K562 (cell line): ENCODE measurements around the gene RDH13. TPM values are rescaled to one million over a fixed set of nuclear protein-coding genes. Genes with fewer than 3 reads are reported as not detected.

ENCODE experiments used
- BRD4 ChIP-seq: fragments of 200-600 bp; sonication (generic); IDR thresholded peaks from 2 replicates; pipeline ENCODE4 v1.6.1; 2017; ENCODE audit warnings: inconsistent platforms
- CBX1 ChIP-seq: sonication (generic); IDR thresholded peaks from 2 replicates; pipeline ENCODE4 v1.6.1; 2016; ENCODE audit warnings: antibody characterized with exemption, low read depth, mild to moderate bottlenecking
- CBX8 ChIP-seq: fragments of 200-600 bp; sonication (generic); IDR thresholded peaks from 2 replicates; pipeline ENCODE4 v1.6.1; 2012; ENCODE audit warnings: borderline replicate concordance, mixed run types, low read depth, mild to moderate bottlenecking, moderate library complexity, mixed read lengths, low read length, control low read depth, inconsistent platforms; ENCODE audit not compliant: poor library complexity, severe bottlenecking; ENCODE audit errors: extremely low read depth
- CREB1 ChIP-seq, 2 experiments: sonication (generic) in 1 of 2; formaldehyde crosslinking in 1 of 2; IDR thresholded peaks; 2 replicates each; pipeline versions ENCODE4 v1.6.1 to v1.8.0; 2012 to 2022; ENCODE audit warnings: inconsistent platforms in 1 of 2, mild to moderate bottlenecking in 1 of 2, missing genetic modification reagents in 1 of 2, moderate library complexity in 1 of 2
- DNMT1 ChIP-seq: fragments of 450-650 bp; IDR thresholded peaks from 2 replicates; pipeline ENCODE4 v1.6.1; 2016; ENCODE audit warnings: antibody characterized with exemption, mild to moderate bottlenecking
- EWSR1 ChIP-seq: fragments of 450-650 bp; IDR thresholded peaks from 2 replicates; pipeline ENCODE4 v1.6.1; 2018; ENCODE audit warnings: borderline replicate concordance, mild to moderate bottlenecking, low read depth, moderate library complexity; ENCODE audit not compliant: partially characterized antibody
- FOXA3 ChIP-seq, 2 experiments: fragments of 450-650 bp in 1 of 2; sonication (generic) in 1 of 2; formaldehyde crosslinking; IDR thresholded peaks in 1 of 2; conservative IDR thresholded peaks in 1 of 2; 2 replicates each; pipeline versions ENCODE4 v1.4.0 to v1.8.0; 2020 to 2022; ENCODE audit warnings: mild to moderate bottlenecking in 2 of 2, missing genetic modification reagents in 1 of 2
- GTF2B ChIP-seq: IDR thresholded peaks from 2 replicates; pipeline ENCODE4 v1.6.1; 2011; ENCODE audit not compliant: insufficient read length; ENCODE audit errors: extremely low read depth
- GTF2E2 ChIP-seq: fragments of 200-800 bp; sonication (Bioruptor generic); IDR thresholded peaks from 2 replicates; pipeline ENCODE4 v1.6.1; 2016; ENCODE audit warnings: missing genetic modification characterization, missing compliant biosample characterization
- KDM1A ChIP-seq, 2 experiments: fragments of 450-650 bp; IDR thresholded peaks; 2 replicates each; pipeline ENCODE4 v1.6.1; 2016; ENCODE audit warnings: mild to moderate bottlenecking in 2 of 2
- RBM25 ChIP-seq: fragments of 200-400 bp; formaldehyde crosslinking; IDR thresholded peaks from 2 replicates; pipeline ENCODE4 v1.6.1; 2018; ENCODE audit warnings: low read length, low read depth, moderate library complexity; ENCODE audit not compliant: severe bottlenecking
- REST ChIP-seq, 2 experiments: fragments of 450-650 bp; formaldehyde crosslinking in 1 of 2; IDR thresholded peaks; 2 replicates each; pipeline versions ENCODE4 v1.4.0 to v1.6.1; 2014 to 2020; ENCODE audit warnings: mild to moderate bottlenecking in 2 of 2, borderline replicate concordance in 1 of 2, low read depth in 1 of 2
- SNAPC5 ChIP-seq: fragments of 250-450 bp; sonication (Bioruptor Pico); IDR thresholded peaks from 2 replicates; pipeline ENCODE4 v1.8.0; 2021; ENCODE audit warnings: moderate library complexity, mild to moderate bottlenecking, inconsistent platforms
- THAP7 ChIP-seq: fragments of 250-450 bp; sonication (Bioruptor Pico); IDR thresholded peaks from 2 replicates; pipeline ENCODE4 v1.5.0; 2021
- ZFPM2 ChIP-seq: fragments of 250-450 bp; sonication (Bioruptor Pico); IDR thresholded peaks from 2 replicates; pipeline ENCODE4 v1.5.1; 2022; ENCODE audit warnings: mild to moderate bottlenecking
- ZNF165 ChIP-seq: fragments of 250-450 bp; sonication (Bioruptor Pico); IDR thresholded peaks from 2 replicates; pipeline ENCODE4 v1.4.0; 2020; ENCODE audit warnings: borderline replicate concordance
- ZNF354B ChIP-seq: fragments of 250-450 bp; sonication (Bioruptor Pico); IDR thresholded peaks from 2 replicates; pipeline ENCODE4 v1.4.0; 2020
- polyA plus RNA-seq, 8 experiments: library from polyadenylated mRNA; depleted of rRNA in 4 of 8; stranded (reverse) in 5 of 8; unstranded in 3 of 8; fragments of >200 nt; fragmentation: Nextera tagmentation in 2 of 8; fragmentation: Illumina TruSeq in 1 of 8; extraction: Ambion mirVana in 2 of 8; extraction: Trizol in 1 of 8; gene quantifications; 2 replicates each; pipeline versions ENCODE4 v1.2.1 to v1.2.3, GENCODE V29; 2011 to 2014; ENCODE audit warnings: inconsistent platforms in 1 of 8, missing spikeins in 1 of 8
- total RNA-seq, 7 experiments: library from RNA; depleted of rRNA in 6 of 7; stranded (reverse); fragments of >200 nt in 6 of 7; fragmentation: Illumina TruSeq in 2 of 7; extraction: Trizol in 2 of 7; gene quantifications; 2 replicates each; pipeline versions ENCODE4 v1.2.1 to v1.2.3, GENCODE V29; 2011 to 2021; ENCODE audit warnings: low replicate concordance in 1 of 7

RDH13 gene
- total and polyA plus RNA-seq, 9 of the 15 experiments (the other 6 are each of a cell fraction or from before 2014, with no cell fraction given), result 7.5 to 70.3 (median 39.5) TPM

- TF ChIP-seq GTF2E2 (no peak), DNMT1 (no peak), EWSR1 (no peak), REST (IDR thresholded peaks at IDR 0.05; ENCODE audit: borderline replicate concordance) (no peak), REST (CRISPR knock-in tag; IDR thresholded peaks at IDR 0.05; ENCODE audit: low read depth) (no peak), KDM1A (IDR thresholded peaks at IDR 0.05) (peak; percentile 58 to 70; a peak in 3 of 4 replicates), CREB1 (IDR thresholded peaks at IDR 0.05) (no peak), CREB1 (CRISPR knock-in tag; IDR thresholded peaks at IDR 0.05) (0 out of 2 replicates have a peak, but pooled peaks have one; percentile 9), ZNF354B (CRISPR knock-in tag) (no peak), CBX8 (no peak), ZNF165 (CRISPR knock-in tag) (0 out of 2 replicates have a peak, but pooled peaks have one; percentile 7), GTF2B (no peak), ZFPM2 (no peak), RBM25 (peak; percentile 89), FOXA3 (CRISPR knock-in tag; conservative IDR thresholded peaks at IDR 0.05 in 1 of 2, IDR thresholded peaks at IDR 0.05 in 1 of 2) (no peak), BRD4 (no peak), CBX1 (no peak), THAP7 (CRISPR knock-in tag) (no peak), SNAPC5 (no peak)
These were observed 16.6 kb upstream of the RDH13 start (continued) for GRCh38 chr19:55079400-55080038.
